IMR-90 (cell line): ENCODE results near the gene PRKCE. TPM values are rescaled to one million over a fixed set of nuclear protein-coding genes. Genes with fewer than 3 reads are reported as not detected.

Experiments
- ATAC-seq: fragments of 200-7000 bp; cut with Tn5 transposase; 2 replicates; pipeline ENCODE4 v1.9.1; 2020; ENCODE audit warnings: low read depth, mild to moderate bottlenecking, moderate library complexity
- BruUV-seq: library from RNA; stranded (reverse); fragments of 400-500 nt; replicated peaks from 2 replicates; lab custom pipeline; 2021; lab: Mats Ljungman, UMichigan
- CTCF ChIA-PET: fragments of 300-600 bp; formaldehyde crosslinking; extraction: SDS; loops from one replicate; lab custom pipeline; 2021; ENCODE audit warnings: antibody characterized with exemption; lab: Yijun Ruan, JAX
- POLR2A ChIA-PET: fragments of 300-600 bp; sonication (Branson Sonifier 250); formaldehyde crosslinking; loops from one replicate; lab custom pipeline; 2022; ENCODE audit warnings: antibody characterized with exemption; ENCODE audit not compliant: unreplicated experiment; lab: Charles Lee
- DNase-seq: peaks from one replicate; pipeline ENCODE4 v3.0.0; 2013
- H2AFZ ChIP-seq: replicated peaks from 2 replicates; pipeline ENCODE3; 2013; ENCODE audit warnings: low read length, mild to moderate bottlenecking; ENCODE audit not compliant: poor library complexity
- H2AK5ac ChIP-seq: 2 replicates; pipeline ENCODE4 v1.6.1; 2013; ENCODE audit warnings: low read depth, low read length, inconsistent platforms
- H2AK9ac ChIP-seq: replicated peaks from 2 replicates; pipeline ENCODE3; 2013; ENCODE audit warnings: mild to moderate bottlenecking, low read depth, low read length, moderate library complexity; ENCODE audit not compliant: poor library complexity
- H2BK120ac ChIP-seq: 2 replicates; pipeline ENCODE4 v1.6.1; 2013; ENCODE audit warnings: low read depth, low read length, inconsistent platforms
- H2BK15ac ChIP-seq: 3 replicates; pipeline ENCODE4 v1.6.1; 2013; ENCODE audit warnings: low read depth, low read length, inconsistent platforms
- H2BK20ac ChIP-seq: 2 replicates; pipeline ENCODE4 v1.6.1; 2013; ENCODE audit warnings: low read depth, mild to moderate bottlenecking, inconsistent platforms, low read length, moderate library complexity
- H2BK5ac ChIP-seq: 2 replicates; pipeline ENCODE4 v1.6.1; 2013; ENCODE audit warnings: mild to moderate bottlenecking, low read depth, low read length, inconsistent platforms; ENCODE audit not compliant: poor library complexity, severe bottlenecking
- H3K14ac ChIP-seq: replicated peaks from 2 replicates; pipeline ENCODE4 v1.6.1; 2013; ENCODE audit warnings: low read depth, low read length, inconsistent platforms
- H3K18ac ChIP-seq: 2 replicates; pipeline ENCODE4 v1.6.1; 2013; ENCODE audit warnings: low read depth, low read length, control low read depth
- H3K23ac ChIP-seq: 2 replicates; pipeline ENCODE4 v1.6.1; 2013; ENCODE audit warnings: low read depth, low read length, inconsistent platforms
- H3K27ac ChIP-seq: 2 replicates; pipeline ENCODE4 v1.5.1; 2013; ENCODE audit warnings: mild to moderate bottlenecking, control low read depth, low read length; ENCODE audit not compliant: insufficient read depth
- H3K27me3 ChIP-seq: 2 replicates; pipeline ENCODE4 v1.6.1; 2013; ENCODE audit warnings: low read length; ENCODE audit not compliant: control insufficient read depth, insufficient read depth
- H3K36me3 ChIP-seq: 2 replicates; pipeline ENCODE4 v1.6.1; 2013; ENCODE audit warnings: low read length, mixed read lengths; ENCODE audit not compliant: control insufficient read depth, insufficient read depth
- H3K4ac ChIP-seq: 2 replicates; pipeline ENCODE4 v1.6.1; 2013; ENCODE audit warnings: low read depth, low read length, inconsistent platforms
- H3K4me1 ChIP-seq: 2 replicates; pipeline ENCODE4 v1.6.1; 2013; ENCODE audit warnings: low read length, mixed read lengths; ENCODE audit not compliant: control insufficient read depth, insufficient read depth
- H3K4me2 ChIP-seq: 2 replicates; pipeline ENCODE4 v1.6.1; 2013; ENCODE audit warnings: low read depth, mild to moderate bottlenecking, control low read depth, low read length, moderate library complexity
- H3K4me3 ChIP-seq: 2 replicates; pipeline ENCODE4 v1.5.1; 2013; ENCODE audit warnings: low read depth, mild to moderate bottlenecking, control low read depth, low read length, moderate library complexity; ENCODE audit not compliant: insufficient read depth
- H3K56ac ChIP-seq: 2 replicates; pipeline ENCODE4 v1.6.1; 2013; ENCODE audit warnings: low read length, inconsistent platforms; ENCODE audit not compliant: insufficient read depth; ENCODE audit errors: extremely low read depth
- H3K79me1 ChIP-seq, 2 experiments: 2 replicates each; pipeline ENCODE4 v1.6.1; 2013; ENCODE audit warnings: low read length in 2 of 2, inconsistent platforms in 1 of 2, low read depth in 1 of 2
- H3K9ac ChIP-seq: 2 replicates; pipeline ENCODE4 v1.6.1; 2013; ENCODE audit warnings: low read depth, low read length, control low read depth
- H3K9me1 ChIP-seq: 2 replicates; pipeline ENCODE4 v1.6.1; 2013; ENCODE audit warnings: low read length, inconsistent platforms; ENCODE audit not compliant: insufficient read depth
- H3K9me3 ChIP-seq: 2 replicates; pipeline ENCODE4 v1.6.1; 2013; ENCODE audit warnings: low read length; ENCODE audit not compliant: control insufficient read depth, insufficient read depth
- H4K20me1 ChIP-seq: 2 replicates; pipeline ENCODE4 v1.6.1; 2013; ENCODE audit warnings: low read length, inconsistent platforms; ENCODE audit not compliant: insufficient read depth
- H4K5ac ChIP-seq: 2 replicates; pipeline ENCODE4 v1.6.1; 2013; ENCODE audit warnings: mild to moderate bottlenecking, low read depth, low read length, control low read depth
- H4K8ac ChIP-seq, 2 experiments: 2 replicates each; pipeline ENCODE4 v1.6.1; 2013; ENCODE audit warnings: low read depth in 2 of 2, low read length in 2 of 2, control low read depth in 1 of 2, inconsistent platforms in 1 of 2
- H4K91ac ChIP-seq: 2 replicates; pipeline ENCODE4 v1.6.1; 2013; ENCODE audit warnings: low read depth, low read length, inconsistent platforms; ENCODE audit not compliant: insufficient read depth
- BHLHE40 ChIP-seq: fragments of 150-350 bp; IDR thresholded peaks from 2 replicates; pipeline ENCODE4 v1.6.1; 2016; ENCODE audit warnings: mild to moderate bottlenecking, low read depth, low read length
- CEBPB ChIP-seq: IDR thresholded peaks from 2 replicates; pipeline ENCODE4 v1.6.1; 2012; ENCODE audit warnings: low read depth, low read length, improper control_type of control experiment
- CHD1 ChIP-seq: IDR thresholded peaks from 2 replicates; pipeline ENCODE4 v1.6.1; 2012; ENCODE audit warnings: low read depth, low read length, improper control_type of control experiment
- CTCF ChIP-seq: conservative IDR thresholded peaks from 2 replicates; pipeline ENCODE4 v1.5.1; 2012; ENCODE audit warnings: mild to moderate bottlenecking, low read depth, low read length, improper control_type of control experiment
- ELK1 ChIP-seq: fragments of 150-350 bp; IDR thresholded peaks from 2 replicates; pipeline ENCODE4 v1.6.1; 2016; ENCODE audit warnings: low read depth, mild to moderate bottlenecking, low read length, moderate library complexity, borderline replicate concordance
- FOS ChIP-seq: fragments of 150-350 bp; IDR thresholded peaks from 2 replicates; pipeline ENCODE4 v1.6.1; 2016; ENCODE audit warnings: low read depth, low read length
- MAFK ChIP-seq: IDR thresholded peaks from 2 replicates; pipeline ENCODE4 v1.6.1; 2012; ENCODE audit warnings: low read depth, low read length, improper control_type of control experiment
- MAZ ChIP-seq: IDR thresholded peaks from 2 replicates; pipeline ENCODE4 v1.6.1; 2012; ENCODE audit warnings: low read depth, mild to moderate bottlenecking, low read length, improper control_type of control experiment, moderate library complexity, borderline replicate concordance
- MXI1 ChIP-seq: IDR thresholded peaks from 2 replicates; pipeline ENCODE4 v1.6.1; 2012; ENCODE audit warnings: low read depth, mild to moderate bottlenecking, low read length, moderate library complexity, borderline replicate concordance
- NFE2L2 ChIP-seq: fragments of 150-350 bp; IDR thresholded peaks from 2 replicates; pipeline ENCODE4 v1.6.1; 2016; ENCODE audit warnings: low read depth, mild to moderate bottlenecking, low read length
- POLR2A ChIP-seq: IDR thresholded peaks from 2 replicates; pipeline ENCODE4 v1.6.1; 2012; ENCODE audit warnings: mild to moderate bottlenecking, low read depth, low read length
- RAD21 ChIP-seq: IDR thresholded peaks from 2 replicates; pipeline ENCODE4 v1.6.1; 2012; ENCODE audit warnings: low read length, improper control_type of control experiment
- RCOR1 ChIP-seq: IDR thresholded peaks from 2 replicates; pipeline ENCODE4 v1.6.1; 2012; ENCODE audit warnings: mild to moderate bottlenecking, low read length, improper control_type of control experiment; ENCODE audit not compliant: insufficient replicate concordance
- RFX5 ChIP-seq: IDR thresholded peaks from 2 replicates; pipeline ENCODE4 v1.8.0; 2012; ENCODE audit warnings: low read depth, mild to moderate bottlenecking, low read length, moderate library complexity
- SMC3 ChIP-seq: fragments of 150-350 bp; IDR thresholded peaks from 2 replicates; pipeline ENCODE4 v1.6.1; 2016; ENCODE audit warnings: low read depth, mild to moderate bottlenecking, antibody characterized with exemption, low read length, moderate library complexity
- WGBS, 2 experiments: methylation state at CpG; one replicate each; pipeline versions ENCODE4 v1.1.5 to v1.1.7; 2013; ENCODE audit warnings: missing lambda C conversion rate in 2 of 2; ENCODE audit not compliant: insufficient read length in 1 of 2; ENCODE audit errors: extremely low coverage in 2 of 2; 5-methylcytosine and 5-hydroxymethylcytosine counted together
- dilution Hi-C: fragments of 300-500 bp; cut with HindIII; formaldehyde crosslinking; loops from one replicate; pipeline ENCODE4 v1.14.3; 2018; ENCODE audit warnings: low sequenced_read_pairs; ENCODE audit not compliant: unreplicated experiment
- in situ Hi-C: fragments of 300-500 bp; cut with MboI; formaldehyde crosslinking; loops from 3 replicates; pipeline ENCODE4 v1.14.3; 2019; ENCODE audit warnings: low sequenced_read_pairs, inconsistent platforms, mixed read lengths
- intact Hi-C: fragments of 100-400 bp; cut with micrococcal nuclease; formaldehyde crosslinking; loops from 2 replicates; pipeline ENCODE4 v1.10.0; 2022
- polyA plus RNA-seq, 3 experiments: library from polyadenylated mRNA; depleted of rRNA; stranded (reverse); fragments of >200 nt; gene quantifications; 2 replicates each; pipeline ENCODE4 v1.2.3, GENCODE V29; 2012; ENCODE audit warnings: low replicate concordance in 1 of 3
- total RNA-seq: library from RNA; depleted of rRNA; stranded (reverse); fragments of >200 nt; gene quantifications from 2 replicates; pipeline ENCODE4 v1.2.3, GENCODE V29; 2012
- TF ChIP-seq, protein P1 (sequence below): fragments of 150-350 bp; IDR thresholded peaks from 2 replicates; pipeline ENCODE4 v1.6.1; 2017; ENCODE audit warnings: mild to moderate bottlenecking, antibody characterized with exemption, low read length, low read depth

Gene PRKCE
- total and polyA plus RNA-seq, 2 of the 4 experiments (the other 2 are of a cell fraction) = 8.1 to 32.4 TPM

- ChIA-PET CTCF (interaction anchor here (0.7 kb wide), 1 partner anchor 363 kb away, joined by 3 read pairs; no protein-coding TSS in a partner anchor), POLR2A (no interaction called here)
- Histone ChIP-seq H2BK120ac (peak overlapping the region; percentile 91; the same call in 1 of the 2 replicates), H3K27ac (no peak overlapping the region), H3K18ac (peak overlapping the region; percentile 37; the same call in 1 of the 2 replicates), H3K36me3 (no peaks in the 10 kb centered on the region), H2AK5ac (peak overlapping the region; percentile 20; the same call in 1 of the 2 replicates), H4K8ac (peak overlapping the region in 1 of 2 experiments; percentile 29; a peak in 1 of 4 replicates), H4K5ac (no peak overlapping the region), H4K20me1 (no peaks in the 10 kb centered on the region), H3K14ac (0 out of 2 replicates have a peak overlapping the region, but pooled peaks have one; percentile 50), H2AFZ (no peak overlapping the region), H3K4me1 (peaks cover 9% of the 10 kb centered on the region), H3K27me3 (no peaks in the 10 kb centered on the region), H3K9ac (no peak overlapping the region), H3K9me1 (peaks cover 9% of the 10 kb centered on the region), H2BK15ac (peak overlapping the region; percentile 79; the same call in 2 of the 3 replicates), H2BK5ac (no peak overlapping the region), H3K56ac (no peak overlapping the region), H2BK20ac (peak overlapping the region; percentile 94), H3K79me1 (peaks cover 3 to 8% of the 10 kb centered on the region in 2 experiments; a peak in 3 of 4 replicates), H3K4ac (peak overlapping the region; percentile 87; the same call in 1 of the 2 replicates), H3K9me3 (no peaks in the 10 kb centered on the region), H3K4me3 (no peak overlapping the region), H3K23ac (no peak overlapping the region), H3K4me2 (no peak overlapping the region), H4K91ac (peak overlapping the region; percentile 85; the same call in 1 of the 2 replicates), H2AK9ac (no peak overlapping the region)
- DNase-seq = no peak
- no CpG with 5 or more reads among the region's 3 CpGs for whole genome bisulfite sequencing, 2 experiments
- dilution Hi-C loops (no loop called here), intact Hi-C loops (no loop called here), in situ Hi-C loops (no loop called here)
- BruUV-seq = no TSS peak
- no peak for ATAC-seq
- TF ChIP-seq MAZ (no peak), MXI1 (no peak), MAFK (no peak), RCOR1 (no peak), RFX5 (no peak), ELK1 (no peak), NFE2L2 (no peak), BHLHE40 (no peak), CTCF (no peak), POLR2A (no peak), FOS (no peak), RAD21 (no peak), CEBPB (no peak), CHD1 (no peak), SMC3 (no peak)
- TF ChIP-seq, protein P1, sequence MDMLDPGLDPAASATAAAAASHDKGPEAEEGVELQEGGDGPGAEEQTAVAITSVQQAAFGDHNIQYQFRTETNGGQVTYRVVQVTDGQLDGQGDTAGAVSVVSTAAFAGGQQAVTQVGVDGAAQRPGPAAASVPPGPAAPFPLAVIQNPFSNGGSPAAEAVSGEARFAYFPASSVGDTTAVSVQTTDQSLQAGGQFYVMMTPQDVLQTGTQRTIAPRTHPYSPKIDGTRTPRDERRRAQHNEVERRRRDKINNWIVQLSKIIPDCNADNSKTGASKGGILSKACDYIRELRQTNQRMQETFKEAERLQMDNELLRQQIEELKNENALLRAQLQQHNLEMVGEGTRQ = no peak
These were observed 391.2 kb downstream of the PRKCE start for GRCh38 chr2:46042711-46043110.
